CD4-positive, CD25-positive, alpha-beta regulatory T cell (primary cell): Measurements from ENCODE around the gene PKD1L1. TPM values are rescaled to one million over a fixed set of nuclear protein-coding genes. Genes with fewer than 3 reads are reported as not detected.

ENCODE experiments used
- ATAC-seq, 2 donors: fragments of 150-1000 bp; cut with Tn5 transposase; one replicate each; pipeline ENCODE4 v1.10.0; 2021; ENCODE audit warnings: low read depth in 2 of 2, moderate number of reproducible peaks in 2 of 2, moderate library complexity in 1 of 2
- DNase-seq, 3 donors: peaks; one replicate each; pipeline versions ENCODE4 v3.0.0 to v3.0.0-alpha.2; 2012 to 2022; ENCODE audit warnings: mixed read lengths in 1 of 3
- H3K27ac ChIP-seq: one replicate; pipeline ENCODE4 v1.7.0; 2013; ENCODE audit warnings: mild to moderate bottlenecking, low read length; ENCODE audit not compliant: insufficient read depth, poor library complexity, severe bottlenecking
- H3K27me3 ChIP-seq: one replicate; pipeline ENCODE4 v1.7.0; 2013; ENCODE audit warnings: low read length; ENCODE audit not compliant: control insufficient read depth, insufficient read depth
- H3K36me3 ChIP-seq: one replicate; pipeline ENCODE4 v1.7.0; 2013; ENCODE audit warnings: mild to moderate bottlenecking, low read length, moderate library complexity; ENCODE audit not compliant: control insufficient read depth, insufficient read depth
- H3K4me1 ChIP-seq: 2 replicates; pipeline ENCODE4 v1.7.0; 2013; ENCODE audit warnings: mild to moderate bottlenecking, low read length; ENCODE audit not compliant: insufficient read depth, control insufficient read depth, poor library complexity, severe bottlenecking
- H3K4me3 ChIP-seq: one replicate; pipeline ENCODE4 v1.7.0; 2013; ENCODE audit warnings: low read depth, mild to moderate bottlenecking, low read length, moderate library complexity
- H3K9me3 ChIP-seq, 2 experiments: 1 replicate in 1 of 2; 2 replicates in 1 of 2; pipeline ENCODE4 v1.7.0; 2013; ENCODE audit warnings: low read length in 2 of 2, mild to moderate bottlenecking in 1 of 2, moderate library complexity in 1 of 2; ENCODE audit not compliant: control insufficient read depth in 2 of 2
- H3K27ac Mint-ChIP-seq, 3 donors: one replicate each; pipeline ENCODE4 v1.8.0; 2020 to 2022; ENCODE audit warnings: mild to moderate bottlenecking in 3 of 3, mixed read lengths in 3 of 3, moderate library complexity in 2 of 3
- H3K27me3 Mint-ChIP-seq: one replicate; pipeline ENCODE4 v1.8.0; 2022; ENCODE audit warnings: mild to moderate bottlenecking, mixed read lengths
- H3K36me3 Mint-ChIP-seq: one replicate; pipeline ENCODE4 v1.8.0; 2020; ENCODE audit warnings: mixed read lengths
- H3K4me1 Mint-ChIP-seq, 4 donors: one replicate each; pipeline ENCODE4 v1.8.0; 2020 to 2022; ENCODE audit warnings: mixed read lengths in 4 of 4, mild to moderate bottlenecking in 1 of 4
- H3K4me3 Mint-ChIP-seq, 4 donors: one replicate each; pipeline ENCODE4 v1.8.0; 2020 to 2022; ENCODE audit warnings: mild to moderate bottlenecking in 4 of 4, mixed read lengths in 4 of 4, moderate library complexity in 3 of 4
- H3K9me3 Mint-ChIP-seq, 7 donors: one replicate each; pipeline ENCODE4 v1.8.0; 2020 to 2022; ENCODE audit warnings: mixed read lengths in 7 of 7, mild to moderate bottlenecking in 3 of 7, moderate library complexity in 2 of 7
- polyA plus RNA-seq, 4 donors: library from polyadenylated mRNA; unstranded; fragments of 300-500 nt; fragmentation: Illumina TruSeq; gene quantifications; one replicate each; pipeline ENCODE4 v1.2.3, GENCODE V29; 2021
- total RNA-seq: library from RNA; stranded (reverse); gene quantifications from one replicate; pipeline ENCODE4 v1.2.3, GENCODE V29; 2022

The PKD1L1 gene
- total and polyA plus RNA-seq, 5 donors from 2014 or later, result 0.02 to 0.17 (median 0.06) TPM; not detected in 2

DNA sequence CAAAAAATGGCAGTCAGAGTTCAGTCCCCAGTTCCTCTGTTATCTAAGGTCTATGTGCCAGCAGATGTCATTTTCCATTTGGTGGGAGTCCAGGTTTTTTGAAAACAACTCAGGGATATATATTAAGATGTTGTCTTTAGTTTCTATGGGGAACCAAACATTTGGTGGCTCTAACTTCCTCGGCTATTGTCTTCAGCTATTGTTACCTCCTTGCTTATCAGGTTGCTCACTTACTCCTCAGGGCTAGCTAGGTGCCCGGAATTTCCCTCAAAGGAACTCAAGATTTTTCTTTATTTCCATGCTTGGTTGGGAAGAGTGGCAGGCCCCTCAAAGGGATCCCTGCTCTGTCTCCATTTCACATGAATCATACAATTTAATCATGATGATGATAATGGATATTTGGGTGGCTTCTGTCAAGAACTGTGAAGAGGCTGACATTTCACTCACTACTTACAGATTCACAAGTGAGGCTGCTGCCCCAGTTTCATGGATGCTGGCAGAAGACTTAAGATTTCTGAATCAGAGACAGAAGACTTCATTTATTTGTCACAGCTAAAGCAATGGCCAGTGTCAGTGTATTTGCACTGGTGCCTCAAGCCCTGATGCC is 182.8 kb downstream of the PKD1L1 start:
- Mint-ChIP-seq H3K27ac (no peak overlapping the region), H3K4me1 (no peaks in the 10 kb centered on the region), H3K4me3 (no peak overlapping the region), H3K36me3 (no peaks in the 10 kb centered on the region), H3K27me3 (peaks cover 6% of the 10 kb centered on the region), H3K9me3 (peaks cover 0 to 11% (median 6%) of the 10 kb centered on the region in 7 donors)
- ATAC-seq (no peak), DNase-seq (no peak)
- H3K36me3 ChIP-seq, result no peaks in the 10 kb centered on the region
- no peak overlapping the region for H3K27ac ChIP-seq
- no peaks in the 10 kb centered on the region for H3K4me1 ChIP-seq
- H3K4me3 ChIP-seq, result no peak overlapping the region
- H3K27me3 ChIP-seq, result no peaks in the 10 kb centered on the region
- no peaks in the 10 kb centered on the region for H3K9me3 ChIP-seq

GRCh38 chr7:47764746-47765145 is 183.5 kb downstream of the PKD1L1 start:
- ATAC-seq, result no peak
- Histone ChIP-seq H3K27me3 (no peaks in the 10 kb centered on the region), H3K27ac (no peak overlapping the region), H3K4me1 (no peaks in the 10 kb centered on the region), H3K9me3 (no peaks in the 10 kb centered on the region), H3K4me3 (no peak overlapping the region), H3K36me3 (no peaks in the 10 kb centered on the region)
- Mint-ChIP-seq H3K27ac (no peak overlapping the region), H3K36me3 (no peaks in the 10 kb centered on the region), H3K4me3 (no peak overlapping the region), H3K27me3 (peaks cover 6% of the 10 kb centered on the region), H3K9me3 (peaks cover 0 to 11% (median 6%) of the 10 kb centered on the region in 7 donors), H3K4me1 (no peaks in the 10 kb centered on the region)
- DNase-seq, result no peak

- no peak for ATAC-seq
- Histone ChIP-seq H3K36me3 (no peaks in the 10 kb centered on the region), H3K4me1 (no peaks in the 10 kb centered on the region), H3K9me3 (no peaks in the 10 kb centered on the region), H3K4me3 (no peak overlapping the region), H3K27me3 (no peaks in the 10 kb centered on the region), H3K27ac (no peak overlapping the region)
- Mint-ChIP-seq H3K27ac (no peak overlapping the region), H3K36me3 (no peaks in the 10 kb centered on the region), H3K27me3 (peaks cover 7% of the 10 kb centered on the region), H3K4me1 (no peaks in the 10 kb centered on the region), H3K4me3 (no peak overlapping the region), H3K9me3 (peaks cover 0 to 8% (median 2%) of the 10 kb centered on the region in 7 donors)
- DNase-seq, result no peak
Observed at GRCh38 chr7:47763063-47763974, 184.9 kb downstream of the PKD1L1 start.

DNA sequence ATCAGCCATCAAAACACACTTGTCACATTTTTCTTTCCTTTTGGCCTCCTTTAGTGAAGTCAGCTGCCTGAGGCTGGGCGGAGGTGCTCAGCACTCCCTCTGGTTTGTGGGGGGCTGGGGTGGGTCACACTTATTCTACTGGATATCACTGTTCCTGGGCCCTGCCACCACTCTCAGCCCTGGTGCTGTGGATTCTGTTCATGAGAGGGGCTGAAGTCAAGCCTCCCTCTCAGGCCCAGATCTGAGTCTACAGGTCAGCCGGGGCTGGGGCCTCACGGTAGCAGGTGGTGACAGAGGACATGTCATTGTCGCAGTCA is 185.6 kb downstream of the PKD1L1 start:
- ATAC-seq (no peak), DNase-seq (no peak)
- no peak overlapping the region for H3K27ac Mint-ChIP-seq
- H3K27ac ChIP-seq, result no peak overlapping the region
- no peaks in the 10 kb centered on the region for H3K36me3 Mint-ChIP-seq
- no peaks in the 10 kb centered on the region for H3K36me3 ChIP-seq
- no peak overlapping the region for H3K4me3 Mint-ChIP-seq
- H3K9me3 ChIP-seq, result no peaks in the 10 kb centered on the region
- no peaks in the 10 kb centered on the region for H3K4me1 ChIP-seq
- no peak overlapping the region for H3K4me3 ChIP-seq
- H3K4me1 Mint-ChIP-seq, result no peaks in the 10 kb centered on the region
- no peaks in the 10 kb centered on the region for H3K27me3 ChIP-seq
- H3K9me3 Mint-ChIP-seq, result peaks cover 0 to 6% (median 3%) of the 10 kb centered on the region in 7 donors
- peaks cover 10% of the 10 kb centered on the region for H3K27me3 Mint-ChIP-seq

GRCh38 chr7:47762207-47762606 is 186.1 kb downstream of the PKD1L1 start:
- no peak overlapping the region for H3K27ac Mint-ChIP-seq
- H3K27me3 Mint-ChIP-seq, result peaks cover 10% of the 10 kb centered on the region
- Histone ChIP-seq H3K27ac (no peak overlapping the region), H3K4me1 (no peaks in the 10 kb centered on the region), H3K9me3 (no peaks in the 10 kb centered on the region), H3K27me3 (no peaks in the 10 kb centered on the region), H3K4me3 (no peak overlapping the region), H3K36me3 (no peaks in the 10 kb centered on the region)
- H3K9me3 Mint-ChIP-seq, result peaks cover 0 to 6% (median 1%) of the 10 kb centered on the region in 7 donors
- ATAC-seq (no peak), DNase-seq (no peak)
- H3K4me3 Mint-ChIP-seq, result no peak overlapping the region
- no peaks in the 10 kb centered on the region for H3K4me1 Mint-ChIP-seq
- no peaks in the 10 kb centered on the region for H3K36me3 Mint-ChIP-seq

- Mint-ChIP-seq H3K27ac (no peak overlapping the region), H3K9me3 (peaks cover 0 to 5% (median 1%) of the 10 kb centered on the region in 7 donors), H3K27me3 (peaks cover 12% of the 10 kb centered on the region), H3K36me3 (no peaks in the 10 kb centered on the region), H3K4me1 (no peaks in the 10 kb centered on the region), H3K4me3 (no peak overlapping the region)
- Histone ChIP-seq H3K4me3 (no peak overlapping the region), H3K4me1 (no peaks in the 10 kb centered on the region), H3K27me3 (no peaks in the 10 kb centered on the region), H3K9me3 (no peaks in the 10 kb centered on the region), H3K36me3 (no peaks in the 10 kb centered on the region), H3K27ac (no peak overlapping the region)
- ATAC-seq, result no peak
- no peak for DNase-seq
Observed at GRCh38 chr7:47759056-47759706, 189.1 kb downstream of the PKD1L1 start.

GRCh38 chr7:47758546-47758945 is 189.7 kb downstream of the PKD1L1 start:
- no peak overlapping the region for H3K4me3 ChIP-seq
- no peak for ATAC-seq
- no peaks in the 10 kb centered on the region for H3K27me3 ChIP-seq
- no peaks in the 10 kb centered on the region for H3K4me1 ChIP-seq
- H3K36me3 ChIP-seq, result no peaks in the 10 kb centered on the region
- no peaks in the 10 kb centered on the region for H3K36me3 Mint-ChIP-seq
- H3K4me1 Mint-ChIP-seq, result no peaks in the 10 kb centered on the region
- peaks cover 0 to 4% (median 1%) of the 10 kb centered on the region in 7 donors for H3K9me3 Mint-ChIP-seq
- H3K27ac ChIP-seq, result no peak overlapping the region
- no peaks in the 10 kb centered on the region for H3K9me3 ChIP-seq
- H3K27me3 Mint-ChIP-seq, result peaks cover 7% of the 10 kb centered on the region
- H3K4me3 Mint-ChIP-seq, result no peak overlapping the region
- no peak overlapping the region for H3K27ac Mint-ChIP-seq
- no peak for DNase-seq
